ENCODE measurements around the gene RASSF4. TPM values are rescaled to one million over a fixed set of nuclear protein-coding genes. Genes with fewer than 3 reads are reported as not detected.
A peak's percentile ranks its signal among the peaks of the same experiment; 100 is the strongest.

The RASSF4 gene
- polyA plus RNA-seq, 1 donor (not counting 4 experiments of a cell fraction or from before 2014, with no cell fraction given) = 0.20 TPM

GRCh38 chr10:45000138-45000751 is 40.6 kb downstream of the RASSF4 start:
- Histone ChIP-seq H3K79me2 (ENCODE audit: control insufficient read depth, insufficient read depth, low read length) (no peaks in the 10 kb centered on the region), H3K9me1 (ENCODE audit: control insufficient read depth, extremely low read depth, insufficient read depth, low read length) (no peaks in the 10 kb centered on the region), H3K27ac (ENCODE audit: control insufficient read depth, insufficient read depth, low read length) (no peak overlapping the region), H2AFZ (ENCODE audit: control insufficient read depth, low read length) (peak overlapping the region; percentile 86), H3K9ac (ENCODE audit: control insufficient read depth, extremely low read depth, insufficient read depth, low read length) (peak overlapping the region; percentile 72), H4K20me1 (ENCODE audit: control insufficient read depth, extremely low read depth, insufficient read depth, low read length) (no peaks in the 10 kb centered on the region), H3K4me3 (ENCODE audit: control insufficient read depth in 2 of 3, extremely low read depth in 1 of 3, insufficient read depth in 2 of 3, low read depth in 1 of 3, low read length in 3 of 3) (peak overlapping the region; percentile 30 to 71 (median 46)), H3K27me3 (ENCODE audit: control insufficient read depth, extremely low read depth, insufficient read depth, low read length) (peaks cover 4% of the 10 kb centered on the region), H3K36me3 (ENCODE audit: control insufficient read depth in 2 of 2, extremely low read depth in 1 of 2, insufficient read depth in 2 of 2, low read length in 2 of 2) (peaks cover 4 to 12% of the 10 kb centered on the region in 2 experiments), H3K4me2 (ENCODE audit: control insufficient read depth, extremely low read depth, insufficient read depth, low read depth, low read length) (peak overlapping the region; percentile 90), H3K4me1 (ENCODE audit: control insufficient read depth, extremely low read depth, insufficient read depth, low read length) (peaks cover 8% of the 10 kb centered on the region), H3K9me3 (ENCODE audit: control insufficient read depth, low read depth, low read length) (no peaks in the 10 kb centered on the region)
- FAIRE-seq = no peak
- no peak for TF ChIP-seq CTCF (optimal IDR thresholded peaks at IDR 0.05 in 1 of 3, IDR thresholded peaks at IDR 0.05 in 1 of 3, conservative IDR thresholded peaks at IDR 0.05 in 1 of 3; ENCODE audit: extremely low read depth in 1 of 3, insufficient read depth in 2 of 3, low read length in 3 of 3)
- TF ChIP-seq EZH2 (IDR thresholded peaks at IDR 0.05; ENCODE audit: low read length) = no peak
- dilution Hi-C loops (cut with MboI; ENCODE audit: extremely low pct_ligation_motif_present, low sequenced_read_pairs) = loop anchor here (25.0 kb wide), 1 partner anchor 237 kb away; no protein-coding TSS in a partner anchor
- no peak for DNase-seq (ENCODE audit: low read depth, low spot score)

- dilution Hi-C loops (cut with MboI; ENCODE audit: extremely low pct_ligation_motif_present, low sequenced_read_pairs) = loop anchor here (25.0 kb wide), 1 partner anchor 236 kb away; no protein-coding TSS in a partner anchor
- H3K79me2 ChIP-seq (ENCODE audit: control insufficient read depth, insufficient read depth, low read length) = no peaks in the 10 kb centered on the region
- no peaks in the 10 kb centered on the region for H4K20me1 ChIP-seq (ENCODE audit: control insufficient read depth, extremely low read depth, insufficient read depth, low read length)
- peak within 1 kb of the TSS; percentile 90 for H3K4me2 ChIP-seq (ENCODE audit: control insufficient read depth, extremely low read depth, insufficient read depth, low read depth, low read length)
- H3K9me1 ChIP-seq (ENCODE audit: control insufficient read depth, extremely low read depth, insufficient read depth, low read length) = no peaks in the 10 kb centered on the region
- peaks cover 4 to 12% of the 10 kb centered on the region in 2 experiments for H3K36me3 ChIP-seq (ENCODE audit: control insufficient read depth in 2 of 2, extremely low read depth in 1 of 2, insufficient read depth in 2 of 2, low read length in 2 of 2)
- peak within 1 kb of the TSS; percentile 46 to 71 (median 63) for H3K4me3 ChIP-seq (ENCODE audit: control insufficient read depth in 2 of 3, extremely low read depth in 1 of 3, insufficient read depth in 2 of 3, low read depth in 1 of 3, low read length in 3 of 3)
- DNase-seq (ENCODE audit: low read depth, low spot score) (no peak), FAIRE-seq (no peak)
- H3K9ac ChIP-seq (ENCODE audit: control insufficient read depth, extremely low read depth, insufficient read depth, low read length) = peak within 1 kb of the TSS; percentile 72
- peak within 1 kb of the TSS; percentile 86 for H2AFZ ChIP-seq (ENCODE audit: control insufficient read depth, low read length)
- peak within 1 kb of the TSS; percentile 64 for H3K27ac ChIP-seq (ENCODE audit: control insufficient read depth, insufficient read depth, low read length)
- H3K4me1 ChIP-seq (ENCODE audit: control insufficient read depth, extremely low read depth, insufficient read depth, low read length) = peaks cover 8% of the 10 kb centered on the region
- no peaks in the 10 kb centered on the region for H3K9me3 ChIP-seq (ENCODE audit: control insufficient read depth, low read depth, low read length)
- H3K27me3 ChIP-seq (ENCODE audit: control insufficient read depth, extremely low read depth, insufficient read depth, low read length) = peaks cover 4% of the 10 kb centered on the region
- no peak for TF ChIP-seq EZH2 (IDR thresholded peaks at IDR 0.05; ENCODE audit: low read length)
- TF ChIP-seq CTCF (optimal IDR thresholded peaks at IDR 0.05 in 1 of 3, IDR thresholded peaks at IDR 0.05 in 1 of 3, conservative IDR thresholded peaks at IDR 0.05 in 1 of 3; ENCODE audit: extremely low read depth in 1 of 3, insufficient read depth in 2 of 3, low read length in 3 of 3) = peak in 1 of 3 experiments; percentile 8
Observed at GRCh38 chr10:45000752-45001380, 41.3 kb downstream of the RASSF4 start, which contains the start of gene ZNF22. TSS of gene ZNF22 (plus strand) at chr10:45000923. CDS start at chr10:45003369, 2,446 bp downstream.
